GM10248 (cell line): ENCODE data around the gene KCNQ1.

ENCODE experiments used
- CTCF ChIA-PET: fragments of 300-600 bp; sonication (Branson Sonifier 250); formaldehyde crosslinking; extraction: SDS; loops from one replicate; lab custom pipeline; 2021; ENCODE audit warnings: antibody characterized with exemption; lab: Yijun Ruan, JAX
- POLR2A ChIA-PET: fragments of 350-650 bp; sonication (Branson Sonifier 250); formaldehyde crosslinking; extraction: SDS; loops from one replicate; lab custom pipeline; 2020; ENCODE audit warnings: antibody characterized with exemption; lab: Yijun Ruan, JAX
- DNase-seq: peaks from one replicate; pipeline ENCODE4 v3.0.0; 2012; ENCODE audit errors: extremely low spot score
- TF ChIP-seq, protein P1 (sequence below): IDR thresholded peaks from 2 replicates; pipeline ENCODE4 v1.5.1; 2012; ENCODE audit warnings: mild to moderate bottlenecking, low read depth; ENCODE audit errors: extremely low read depth, missing control alignments, control extremely low read depth

KCNQ1 gene

DNA sequence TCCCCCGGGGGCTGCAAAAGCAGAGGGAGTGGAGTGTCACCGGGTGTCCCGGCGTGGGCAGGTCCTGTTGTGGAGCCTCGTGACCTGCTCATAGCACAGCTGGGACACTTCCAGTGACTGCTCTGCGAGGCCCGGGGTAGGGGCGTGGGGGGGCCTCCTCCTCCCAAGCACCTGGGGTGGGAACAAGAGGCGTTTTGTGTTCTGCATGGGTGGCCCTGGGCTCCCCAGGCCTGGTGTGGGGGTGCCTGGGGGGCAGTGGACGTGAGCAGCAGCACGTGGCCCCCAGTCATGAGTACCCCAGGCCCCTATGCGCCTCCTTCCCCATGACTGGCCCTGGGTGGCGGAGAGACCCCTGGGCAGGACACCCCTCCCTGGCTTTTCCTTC lies 104.7 kb downstream of the KCNQ1 start:
- POLR2A ChIA-PET, result no interaction called here
- DNase-seq, result no peak
- CTCF ChIA-PET, result no interaction called here
- TF ChIP-seq, protein P1, sequence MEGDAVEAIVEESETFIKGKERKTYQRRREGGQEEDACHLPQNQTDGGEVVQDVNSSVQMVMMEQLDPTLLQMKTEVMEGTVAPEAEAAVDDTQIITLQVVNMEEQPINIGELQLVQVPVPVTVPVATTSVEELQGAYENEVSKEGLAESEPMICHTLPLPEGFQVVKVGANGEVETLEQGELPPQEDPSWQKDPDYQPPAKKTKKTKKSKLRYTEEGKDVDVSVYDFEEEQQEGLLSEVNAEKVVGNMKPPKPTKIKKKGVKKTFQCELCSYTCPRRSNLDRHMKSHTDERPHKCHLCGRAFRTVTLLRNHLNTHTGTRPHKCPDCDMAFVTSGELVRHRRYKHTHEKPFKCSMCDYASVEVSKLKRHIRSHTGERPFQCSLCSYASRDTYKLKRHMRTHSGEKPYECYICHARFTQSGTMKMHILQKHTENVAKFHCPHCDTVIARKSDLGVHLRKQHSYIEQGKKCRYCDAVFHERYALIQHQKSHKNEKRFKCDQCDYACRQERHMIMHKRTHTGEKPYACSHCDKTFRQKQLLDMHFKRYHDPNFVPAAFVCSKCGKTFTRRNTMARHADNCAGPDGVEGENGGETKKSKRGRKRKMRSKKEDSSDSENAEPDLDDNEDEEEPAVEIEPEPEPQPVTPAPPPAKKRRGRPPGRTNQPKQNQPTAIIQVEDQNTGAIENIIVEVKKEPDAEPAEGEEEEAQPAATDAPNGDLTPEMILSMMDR, result no peak

GRCh38 chr11:2549876-2550605 lies 105.2 kb downstream of the KCNQ1 start:
- CTCF ChIA-PET, result interaction anchor here (0.9 to 1.5 kb wide), 3 partner anchors 16 to 342 kb away, joined by 3 to 4 read pairs (median 3); no protein-coding TSS in a partner anchor
- POLR2A ChIA-PET, result no interaction called here
- TF ChIP-seq, protein P1, result no peak

GRCh38 chr11:2550606-2550970 lies 105.8 kb downstream of the KCNQ1 start:
- CTCF ChIA-PET, result interaction anchor here (0.9 to 1.5 kb wide), 3 partner anchors 16 to 341 kb away, joined by 3 to 4 read pairs (median 3); no protein-coding TSS in a partner anchor
- no peak for DNase-seq
- TF ChIP-seq, protein P1, result no peak
- POLR2A ChIA-PET, result no interaction called here

More at GRCh38 chr11:2549876-2550605, 105.2 kb downstream of the KCNQ1 start:
- no peak for DNase-seq

DNA sequence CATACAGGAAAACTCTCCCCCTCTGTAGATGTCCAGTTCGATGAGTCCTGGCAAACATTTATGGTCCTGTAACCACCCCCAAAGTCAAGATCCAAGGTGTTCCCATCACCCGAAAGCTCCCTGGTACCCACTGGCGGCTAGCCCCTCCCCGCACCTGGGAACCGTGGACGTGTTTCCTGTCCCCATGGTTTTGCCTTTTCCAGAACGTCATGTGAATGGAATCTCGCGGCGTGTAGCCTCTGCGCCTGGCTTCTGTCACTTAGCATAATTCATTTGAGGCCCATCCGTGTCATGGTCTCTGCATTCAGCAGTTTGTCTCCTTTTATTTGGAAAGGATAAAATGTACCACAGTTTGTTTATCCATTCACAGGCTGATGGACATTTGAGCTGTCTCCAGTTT lies 106.3 kb downstream of the KCNQ1 start:
- DNase-seq, result no peak
- ChIA-PET POLR2A (no interaction called here), CTCF (interaction anchor here (0.9 to 1.5 kb wide), 3 partner anchors 17 to 341 kb away, joined by 3 to 4 read pairs (median 3); no protein-coding TSS in a partner anchor)
- TF ChIP-seq, protein P1, result no peak

GRCh38 chr11:2552210-2552609 lies 107.4 kb downstream of the KCNQ1 start:
- CTCF ChIA-PET, result interaction anchor here (2.6 kb wide), 1 partner anchor 20 kb away, joined by 9 read pairs; no protein-coding TSS in a partner anchor
- no peak for DNase-seq
- TF ChIP-seq, protein P1, result no peak
- POLR2A ChIA-PET, result no interaction called here

DNA sequence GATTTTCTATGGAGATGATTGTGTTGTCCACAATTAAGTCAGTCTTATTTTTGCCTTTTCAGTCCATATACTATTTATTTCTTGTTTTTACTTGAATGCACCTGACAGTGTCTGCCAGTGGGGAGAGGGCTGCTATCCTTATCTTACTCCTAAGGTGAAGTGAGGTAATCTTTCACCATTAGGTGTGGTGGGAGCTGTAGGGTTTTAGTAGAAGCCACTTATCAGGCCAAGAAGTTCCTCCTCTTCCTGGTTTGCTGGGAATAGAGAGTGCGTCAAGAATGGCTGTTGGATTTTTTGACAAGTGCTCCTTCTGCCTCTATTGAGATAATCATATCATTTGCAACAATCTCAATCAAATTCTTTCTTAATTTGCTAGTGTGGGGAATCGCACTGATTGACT lies 108.4 kb downstream of the KCNQ1 start:
- CTCF ChIA-PET, result interaction anchor here (1.4 to 2.6 kb wide), 2 partner anchors 21 to 132 kb away, joined by 3 to 9 read pairs; no protein-coding TSS in a partner anchor
- POLR2A ChIA-PET, result no interaction called here
- no peak for DNase-seq
- TF ChIP-seq, protein P1, result no peak
